HG03097 (cell line): Measurements from ENCODE around the gene SERPIND1.
"Not testable (repeated sequence)": the region's sequence is repeated elsewhere in the genome, so short reads cannot be mapped to it uniquely, and the experiment has no call there.

ENCODE experiments used
- ATAC-seq: cut with Tn5 transposase; IDR thresholded peaks from one replicate; pipeline ENCODE4 v1.9.1; 2021; ENCODE audit not compliant: unreplicated experiment, low FRiP score

Gene SERPIND1

GRCh38 chr22:20811171-20811570 lies 37.3 kb downstream of the SERPIND1 start:
- ATAC-seq, result no peak

GRCh38 chr22:20811971-20812660 lies 38.2 kb downstream of the SERPIND1 start:
- ATAC-seq, result no peak

GRCh38 chr22:20813056-20813455 lies 39.1 kb downstream of the SERPIND1 start:
- ATAC-seq, result no peak

DNA sequence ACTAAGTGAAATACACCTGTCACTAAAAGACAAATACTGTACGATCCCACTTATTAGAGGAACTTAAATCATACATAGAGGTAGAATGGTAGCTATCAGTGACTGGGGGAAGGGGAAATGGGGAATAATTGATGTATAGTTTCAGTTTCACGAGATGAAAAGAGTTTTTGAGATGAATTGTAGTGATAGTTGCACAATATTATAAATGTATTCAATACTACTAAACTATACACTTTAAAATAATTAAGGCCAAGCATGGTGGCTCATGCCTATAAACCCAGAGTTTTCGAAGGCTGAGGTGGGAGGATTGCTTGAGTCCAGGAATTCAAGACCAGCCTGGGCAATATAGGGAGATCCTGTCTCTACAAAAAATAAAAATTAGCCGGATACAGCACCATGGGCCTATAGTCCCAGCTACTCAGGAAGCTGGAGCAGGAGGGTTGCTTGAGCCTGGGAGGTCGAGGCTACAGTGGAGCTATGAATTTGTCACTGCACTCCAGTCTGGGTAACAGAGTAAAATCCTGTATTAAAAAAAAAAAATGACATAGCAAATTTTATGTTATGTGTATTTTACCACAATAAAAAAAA lies 40.4 kb downstream of the SERPIND1 start:
- ATAC-seq, result no peak

- no peak for ATAC-seq
These were observed 41.7 kb downstream of the SERPIND1 start for GRCh38 chr22:20815477-20816050.

DNA sequence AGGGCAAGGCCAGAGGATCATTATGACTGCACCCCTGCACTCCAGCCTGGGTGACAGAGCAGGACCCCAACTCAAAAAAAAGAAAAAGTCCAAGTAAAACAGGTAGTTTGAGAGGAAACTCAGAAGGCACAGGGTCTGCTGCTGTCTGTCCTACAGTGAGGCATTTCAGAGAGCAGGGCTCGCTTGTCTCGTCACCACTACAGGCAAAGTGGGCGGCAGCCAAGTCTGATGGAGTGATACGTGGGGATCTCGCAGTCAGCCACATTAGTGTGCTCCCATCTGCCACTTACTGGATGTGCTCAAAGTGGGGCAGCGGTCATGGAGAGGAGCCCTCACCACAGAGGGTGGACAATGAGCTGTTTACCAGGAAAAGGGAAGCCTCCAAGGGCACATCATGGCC lies 42.6 kb downstream of the SERPIND1 start:
- no peak for ATAC-seq

- no peak for ATAC-seq
These were observed 44.6 kb downstream of the SERPIND1 start for GRCh38 chr22:20818471-20818870.

GRCh38 chr22:20819471-20819870 lies 45.6 kb downstream of the SERPIND1 start:
- no peak for ATAC-seq

DNA sequence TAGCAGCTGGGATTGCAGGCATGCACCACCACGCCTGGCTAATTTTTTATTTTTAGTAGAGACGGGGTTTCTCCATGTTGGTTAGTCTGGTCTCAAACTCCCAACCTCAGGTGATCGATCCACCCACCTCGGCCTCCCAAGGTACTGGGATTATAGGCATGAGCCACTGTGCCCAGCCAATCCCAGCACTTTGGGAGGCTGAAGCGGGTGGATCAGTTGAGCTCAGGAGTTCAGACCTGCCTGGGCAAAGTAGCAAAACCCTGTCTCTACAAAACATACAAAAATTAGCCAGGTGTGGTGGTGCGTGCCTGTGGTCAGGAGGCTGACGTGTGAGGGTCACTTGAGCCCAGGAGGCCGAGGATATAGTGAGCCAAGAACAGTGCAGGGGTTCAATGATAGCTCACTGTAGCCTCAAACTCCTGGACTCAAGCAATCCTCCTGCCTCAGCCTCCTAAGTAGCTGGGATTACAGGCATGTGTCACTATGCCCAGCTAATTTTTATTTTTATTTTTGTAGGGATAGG lies 47.9 kb downstream of the SERPIND1 start:
- ATAC-seq, result not testable (repeated sequence)

DNA sequence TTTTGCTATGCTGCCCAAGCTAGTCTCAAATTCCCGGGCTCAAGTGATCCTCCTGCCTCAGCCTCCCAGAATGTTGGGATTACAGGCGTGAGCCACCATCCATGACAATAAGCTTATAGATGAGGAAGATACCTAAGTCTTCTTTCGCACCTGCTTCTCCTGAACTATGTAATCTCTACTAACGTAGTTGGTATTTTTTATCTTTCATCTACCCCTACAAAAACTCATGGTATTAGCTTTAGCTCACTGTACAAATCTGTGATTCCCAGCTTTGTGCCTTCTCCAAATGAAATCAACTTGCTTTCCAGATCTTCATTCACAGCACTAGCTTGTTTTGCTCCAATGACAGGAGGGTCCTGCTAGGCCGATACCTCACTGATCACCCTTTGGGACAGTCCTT lies 48.3 kb downstream of the SERPIND1 start:
- ATAC-seq, result no peak

DNA sequence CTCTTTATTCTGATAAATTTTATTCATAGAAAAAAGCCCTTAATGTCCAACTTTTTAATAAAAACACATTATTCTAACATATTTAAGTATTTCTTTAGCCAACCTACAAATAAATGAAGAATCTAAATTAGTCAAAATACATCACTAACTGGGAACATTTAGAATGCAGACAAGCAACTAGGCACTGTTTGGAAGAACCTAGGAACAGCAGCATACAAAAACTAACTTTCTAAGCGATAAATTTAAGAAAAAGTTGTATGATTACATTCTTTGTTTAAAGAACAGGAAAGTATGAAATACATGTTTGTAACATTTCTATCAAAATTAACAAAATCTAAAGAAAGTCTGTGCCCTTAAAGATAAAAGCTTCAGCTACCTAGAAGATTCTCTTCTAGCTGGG lies 49.4 kb downstream of the SERPIND1 start:
- no peak for ATAC-seq

DNA sequence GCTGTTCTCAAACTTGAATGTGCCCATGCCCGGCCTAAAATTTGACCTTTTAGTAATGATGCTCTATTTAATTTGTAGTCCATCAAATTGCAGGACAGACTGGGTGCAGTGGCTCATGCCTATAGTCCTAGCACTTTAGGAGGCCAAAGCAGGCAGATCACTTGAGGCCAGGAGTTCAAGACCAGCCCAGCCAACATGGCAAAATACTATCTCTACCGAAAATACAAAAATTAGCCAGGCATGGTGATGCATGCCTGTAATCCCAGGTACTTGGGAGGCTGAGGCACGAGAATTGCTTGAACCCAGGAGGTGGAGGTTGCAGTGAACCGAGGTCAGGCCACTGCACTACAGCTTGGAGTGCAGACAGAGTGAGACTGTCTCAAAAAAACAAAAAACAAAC lies 51.3 kb downstream of the SERPIND1 start:
- not testable (repeated sequence) for ATAC-seq

DNA sequence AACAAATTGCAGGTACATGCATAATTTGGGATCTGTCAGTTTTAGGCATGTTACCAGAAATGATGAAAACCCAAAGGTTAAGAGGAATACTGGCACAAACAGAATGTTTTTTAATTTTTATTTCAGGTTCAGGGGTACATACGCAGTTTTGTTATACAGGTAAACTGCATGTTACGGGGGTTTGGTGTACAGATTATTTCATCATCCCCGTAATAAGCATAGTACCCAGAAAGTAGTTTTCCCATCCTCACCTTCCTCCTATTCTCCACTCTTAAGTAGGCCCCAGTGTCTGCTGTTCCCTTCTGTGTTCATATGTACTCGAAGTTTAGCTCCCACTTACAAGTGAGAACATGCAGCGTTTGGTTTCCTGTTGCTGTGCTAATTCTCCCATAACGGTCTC lies 51.7 kb downstream of the SERPIND1 start:
- no peak for ATAC-seq

- not testable (repeated sequence) for ATAC-seq
These were observed 52.6 kb downstream of the SERPIND1 start for GRCh38 chr22:20826373-20827152.

- no peak for ATAC-seq
These were observed 55.7 kb downstream of the SERPIND1 start for GRCh38 chr22:20829491-20830134.

DNA sequence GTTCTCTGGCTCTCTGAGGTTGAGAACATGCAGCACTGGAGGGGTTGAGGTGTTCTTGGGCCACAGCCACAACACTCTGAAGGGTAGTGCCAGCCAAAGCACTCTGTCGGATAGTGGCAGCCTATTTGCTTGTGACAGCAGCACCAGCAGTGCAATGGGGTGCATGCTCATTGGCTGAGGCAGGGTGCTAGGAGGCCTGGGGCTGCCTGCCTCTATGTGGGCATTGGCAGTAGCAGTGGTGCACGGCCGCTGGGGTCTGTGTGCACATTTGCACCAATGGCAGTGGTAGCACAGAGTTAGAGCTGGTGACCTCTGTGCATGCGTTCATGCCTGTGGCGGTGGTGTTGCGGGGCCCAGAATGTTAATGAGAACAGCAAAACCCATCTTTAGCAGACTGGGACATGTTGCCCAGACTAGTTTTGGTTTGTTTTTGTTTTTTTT lies 59.3 kb downstream of the SERPIND1 start:
- ATAC-seq, result no peak

GRCh38 chr22:20834206-20834605 lies 60.3 kb downstream of the SERPIND1 start:
- ATAC-seq, result no peak

DNA sequence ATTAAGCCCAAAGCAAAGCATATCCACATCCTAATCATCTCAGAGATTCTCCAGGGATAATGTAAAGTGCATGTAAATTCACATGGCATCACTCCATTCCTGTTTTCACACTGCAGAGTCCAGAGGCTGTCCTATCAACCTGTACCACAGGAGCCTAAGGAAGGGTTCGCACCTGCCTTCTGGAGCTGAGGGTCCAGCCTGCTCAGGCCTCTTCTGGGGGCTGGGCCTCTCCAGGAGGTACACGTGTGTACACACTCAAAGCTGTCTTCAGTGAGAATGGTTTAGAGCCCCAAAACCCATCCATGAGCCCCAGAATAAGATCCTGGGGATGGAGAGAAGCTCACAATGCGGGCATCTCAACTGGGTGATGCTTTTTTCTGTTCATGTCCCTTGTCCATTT lies 60.8 kb downstream of the SERPIND1 start:
- no peak for ATAC-seq
